GM12878 (cell line): ENCODE measurements around the gene TXNRD3. TPM values are rescaled to one million over a fixed set of nuclear protein-coding genes. Genes with fewer than 3 reads are reported as not detected.

Source experiments
- ATAC-seq: fragments of 200-7000 bp; cut with Tn5 transposase; 3 replicates; pipeline ENCODE4 v1.9.1; 2020; ENCODE audit warnings: mild to moderate bottlenecking, moderate library complexity
- BruUV-seq: library from RNA; stranded (reverse); fragments of 400-500 nt; replicated peaks from 2 replicates; lab custom pipeline; 2021; lab: Mats Ljungman, UMichigan
- CTCF ChIA-PET: fragments of 300-600 bp; sonication (Branson Sonifier 250); formaldehyde crosslinking; extraction: SDS; loops from one replicate; lab custom pipeline; 2021; ENCODE audit warnings: inconsistent platforms; lab: Yijun Ruan, JAX
- POLR2A ChIA-PET: fragments of 350-600 bp; formaldehyde crosslinking; extraction: SDS; loops from one replicate; lab custom pipeline; 2021; ENCODE audit warnings: inconsistent platforms; lab: Charles Lee
- RAD21 ChIA-PET: fragments of 300-600 bp; sonication (Branson Sonifier 250); formaldehyde crosslinking; loops from one replicate; lab custom pipeline; 2023; ENCODE audit warnings: antibody characterized with exemption; ENCODE audit not compliant: unreplicated experiment; lab: Charles Lee
- SMC1A ChIA-PET: fragments of 300-600 bp; sonication (Branson Sonifier 250); formaldehyde crosslinking; loops from one replicate; lab custom pipeline; 2023; ENCODE audit not compliant: unreplicated experiment, uncharacterized antibody; lab: Charles Lee
- DNase-seq: peaks from one replicate; pipeline ENCODE4 v3.0.0-alpha.2; 2011; ENCODE audit warnings: low read depth, low spot score
- FAIRE-seq: peaks from 3 replicates; lab custom pipeline; 2011; peaks lifted over from hg19 to GRCh38; lab: Jason Lieb, UNC
- H2AFZ ChIP-seq: 2 replicates; pipeline ENCODE4 v1.6.0; 2011; ENCODE audit warnings: low read depth, low read length, control low read depth; ENCODE audit not compliant: control insufficient read depth
- H3K27ac ChIP-seq: 2 replicates; pipeline ENCODE4 v1.5.1; 2011; ENCODE audit warnings: control low read depth; ENCODE audit not compliant: control insufficient read depth, insufficient read depth
- H3K27me3 ChIP-seq, 2 experiments: replicated peaks in 1 of 2; 2 replicates each; pipeline versions ENCODE4 v1.6.0 to v1.6.1; 2011; ENCODE audit warnings: low read length in 1 of 2; ENCODE audit not compliant: control insufficient read depth in 2 of 2, insufficient read depth in 2 of 2
- H3K36me3 ChIP-seq, 2 experiments: 2 replicates each; pipeline ENCODE4 v1.5.1; 2011; ENCODE audit warnings: low read length in 1 of 2; ENCODE audit not compliant: control insufficient read depth in 2 of 2, insufficient read depth in 2 of 2
- H3K4me1 ChIP-seq: 2 replicates; pipeline ENCODE4 v1.6.1; 2011; ENCODE audit warnings: mild to moderate bottlenecking, low read length, moderate library complexity, mixed read lengths; ENCODE audit not compliant: control insufficient read depth, insufficient read depth
- H3K4me2 ChIP-seq: 2 replicates; pipeline ENCODE4 v1.6.0; 2011; ENCODE audit warnings: control low read depth; ENCODE audit not compliant: control insufficient read depth, insufficient read depth
- H3K4me3 ChIP-seq: fragments of 200-600 bp; sonication (generic); 2 replicates; pipeline ENCODE4 v1.5.1; 2016
- H3K79me2 ChIP-seq: 2 replicates; pipeline ENCODE4 v1.6.0; 2011; ENCODE audit warnings: low read length; ENCODE audit not compliant: control insufficient read depth, insufficient read depth
- H3K9ac ChIP-seq: 2 replicates; pipeline ENCODE4 v1.8.0; 2011; ENCODE audit warnings: low read length, control low read depth, mixed read lengths; ENCODE audit not compliant: control insufficient read depth, insufficient read depth
- H3K9me3 ChIP-seq: replicated peaks from 3 replicates; pipeline ENCODE4 v1.5.1; 2011; ENCODE audit warnings: mild to moderate bottlenecking, low read length; ENCODE audit not compliant: control insufficient read depth, insufficient read depth
- H4K20me1 ChIP-seq: 2 replicates; pipeline ENCODE4 v1.6.0; 2011; ENCODE audit not compliant: control insufficient read depth, insufficient read depth
- CREB1 ChIP-seq: IDR thresholded peaks from 2 replicates; pipeline ENCODE4 v1.6.1; 2012; ENCODE audit warnings: low read depth, mild to moderate bottlenecking, inconsistent platforms
- IKZF2 ChIP-seq, 2 experiments: fragments of 450-650 bp; IDR thresholded peaks; 2 replicates each; pipeline ENCODE4 v1.6.1; 2017; ENCODE audit warnings: mild to moderate bottlenecking in 2 of 2, moderate library complexity in 2 of 2
- NR2C2 ChIP-seq: IDR thresholded peaks from 2 replicates; pipeline ENCODE4 v1.6.1; 2011; ENCODE audit warnings: borderline replicate concordance, low read depth; ENCODE audit not compliant: control insufficient read depth, insufficient read length
- SREBF2 ChIP-seq: IDR thresholded peaks from 2 replicates; pipeline ENCODE4 v1.6.1; 2012; ENCODE audit warnings: mild to moderate bottlenecking, low read length
- WGBS: methylation state at CpG from one replicate; pipeline ENCODE4 v1.1.6; 2016; ENCODE audit warnings: low lambda C conversion rate; ENCODE audit not compliant: insufficient replicate concordance, insufficient coverage; ENCODE audit errors: missing lambda C conversion rate; 5-methylcytosine and 5-hydroxymethylcytosine counted together
- in situ Hi-C: fragments of 300-500 bp; cut with MboI; formaldehyde crosslinking; loops from 9 replicates; pipeline ENCODE4 v1.14.3; 2018; ENCODE audit warnings: mixed read lengths
- intact Hi-C: fragments of 100-400 bp; cut with micrococcal nuclease; formaldehyde crosslinking; loops from one replicate; pipeline ENCODE4 v1.14.2; 2022; ENCODE audit not compliant: unreplicated experiment
- polyA plus RNA-seq, 11 experiments: library from polyadenylated mRNA; depleted of rRNA in 4 of 11; unstranded in 6 of 11; stranded (reverse) in 5 of 11; fragments of >200 nt; fragmentation: Nextera tagmentation in 4 of 11; fragmentation: Illumina TruSeq in 1 of 11; extraction: Ambion mirVana in 4 of 11; extraction: Trizol in 1 of 11; gene quantifications; 1 replicate in 1 of 11; 2 replicates in 10 of 11; pipeline versions ENCODE4 v1.2.1 to v1.2.3, GENCODE V29; 2011 to 2016; ENCODE audit warnings: inconsistent platforms in 2 of 11, missing spikeins in 2 of 11, low read depth in 1 of 11
- total RNA-seq, 4 experiments: library from RNA; depleted of rRNA in 3 of 4; stranded (reverse); fragments of >200 nt in 3 of 4; fragmentation: Illumina TruSeq in 1 of 4; extraction: Trizol in 1 of 4; gene quantifications; 2 replicates each; pipeline versions ENCODE4 v1.2.1 to v1.2.3, GENCODE V29; 2013 to 2021

Gene TXNRD3
- total and polyA plus RNA-seq, 10 of the 15 experiments (the other 5 are each of a cell fraction or from before 2014, with no cell fraction given) = not detected

- TF ChIP-seq NR2C2 = no peak
- TF ChIP-seq SREBF2 = no peak
These were observed 23.1 kb upstream of the TXNRD3 start (continued) for GRCh38 chr3:126677862-126678503.

- no peaks in the 10 kb centered on the region for H3K79me2 ChIP-seq
- H3K36me3 ChIP-seq = no peaks in the 10 kb centered on the region
- ChIA-PET RAD21 (no interaction called here), CTCF (interaction anchor here (0.5 to 4.4 kb wide), 5 partner anchors 9 to 1219 kb away, joined by 3 to 15 read pairs (median 4); no protein-coding TSS in a partner anchor), SMC1A (no interaction called here), POLR2A (no interaction called here)
- no peak for DNase-seq
- no peak for TF ChIP-seq SREBF2
- no peak for TF ChIP-seq CREB1
- TF ChIP-seq IKZF2 (IDR thresholded peaks at IDR 0.05) = no peak
- no peaks in the 10 kb centered on the region; the same call in 1 of the 3 replicates for H3K9me3 ChIP-seq
- H3K4me3 ChIP-seq = no peak overlapping the region
- no peak for ATAC-seq
- BruUV-seq = no TSS peak
- no peak overlapping the region for H3K4me2 ChIP-seq
- no peaks in the 10 kb centered on the region for H4K20me1 ChIP-seq
- H2AFZ ChIP-seq = no peak overlapping the region
- 14% methylated on average over 7 of the region's 7 CpGs for WGBS
- H3K9ac ChIP-seq = no peak overlapping the region
- H3K27ac ChIP-seq = no peak overlapping the region
- in situ Hi-C loops = loop anchor here (5.0 kb wide), 1 partner anchor 780 kb away; no protein-coding TSS in a partner anchor
- no peak for FAIRE-seq
- 0 out of 2 replicates have a peak, but pooled peaks cover 3% of the 10 kb centered on the region for H3K4me1 ChIP-seq
- intact Hi-C loops = no loop called here
- peaks cover 0 to 2% of the 10 kb centered on the region in 2 experiments; a peak in 1 of 4 replicates for H3K27me3 ChIP-seq
These were observed 22.2 kb upstream of the TXNRD3 start for GRCh38 chr3:126676919-126677705.
